Stimulated activated CD8-positive, alpha-beta memory T cell treated with anti-CD3 and anti-CD28 coated beads, Interleukin-2, amount 100 ng/mL, for 1 hour (primary cell): ENCODE results near the gene APBA2.
A peak's percentile ranks its signal among the peaks of the same experiment; 100 is the strongest.

ENCODE experiments used
- DNase-seq, 2 donors: peaks; one replicate each; pipeline ENCODE4 v3.0.0-alpha.2; 2020; ENCODE audit warnings: low read depth in 2 of 2

APBA2 gene

DNA sequence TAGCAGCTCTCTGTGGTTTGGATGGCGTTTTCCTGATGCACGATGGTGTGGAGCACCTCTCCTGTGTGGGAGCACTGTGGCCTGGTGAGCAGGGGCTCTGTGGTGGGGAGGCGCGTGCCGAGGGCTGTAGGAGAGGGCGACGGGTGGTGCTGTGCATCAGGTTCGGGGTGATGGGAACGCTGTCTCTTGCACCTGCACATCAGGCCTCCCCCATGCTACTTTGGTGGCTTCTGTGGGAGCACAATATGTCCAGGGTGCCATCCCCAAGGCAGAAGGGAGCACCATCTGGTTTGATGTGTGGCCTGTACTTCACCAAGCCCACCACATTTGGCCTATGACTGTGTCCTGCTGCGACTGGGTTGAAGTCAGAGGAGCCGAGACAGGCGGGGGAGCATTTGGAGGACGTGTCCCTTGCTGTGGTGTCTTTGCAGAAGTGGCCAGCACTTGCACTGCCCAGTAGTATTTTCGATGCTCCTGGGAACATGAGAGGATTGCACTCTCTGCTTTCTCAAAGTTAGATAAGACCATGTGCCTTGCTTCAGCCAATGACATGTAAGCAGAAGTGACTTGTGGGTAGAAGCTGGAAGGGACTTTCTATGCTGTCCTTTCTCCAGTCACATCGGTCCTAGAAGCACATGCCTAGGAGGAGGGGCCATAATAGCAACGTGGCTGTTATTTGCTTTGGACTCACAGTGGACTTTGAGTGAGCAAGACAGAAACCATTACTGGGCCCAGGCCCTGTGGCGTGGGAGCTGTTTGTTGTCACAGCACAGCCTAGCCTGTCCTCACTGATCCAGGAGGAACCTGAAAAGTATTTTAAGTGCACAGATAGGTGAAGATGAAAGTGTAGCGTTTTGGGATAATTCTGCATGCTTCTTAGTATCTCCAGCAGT is 72.1 kb downstream of the APBA2 start:
- no peak for DNase-seq

DNA sequence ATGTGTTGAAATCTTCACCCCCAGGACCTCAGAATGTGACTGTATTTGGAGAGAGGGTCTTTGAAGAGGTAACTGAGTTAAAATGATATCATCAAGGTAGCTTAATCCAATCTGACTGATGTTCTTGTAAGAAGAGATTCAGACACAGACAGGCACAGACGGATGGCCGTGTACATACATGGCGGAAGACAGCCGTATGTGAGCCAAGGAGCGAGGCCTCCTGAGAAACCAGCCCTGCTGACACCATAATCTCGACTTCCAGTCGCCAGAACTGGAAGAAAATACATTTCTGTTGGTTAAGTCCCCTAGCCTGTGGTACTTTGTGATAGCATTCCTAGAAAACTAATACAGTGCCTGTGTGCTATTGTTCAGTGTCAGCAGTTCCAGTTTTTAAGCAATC is 73.6 kb downstream of the APBA2 start:
- no peak for DNase-seq

- no peak for DNase-seq
Measured at GRCh38 chr15:28960979-28961378, 75.2 kb downstream of the APBA2 start.

DNA sequence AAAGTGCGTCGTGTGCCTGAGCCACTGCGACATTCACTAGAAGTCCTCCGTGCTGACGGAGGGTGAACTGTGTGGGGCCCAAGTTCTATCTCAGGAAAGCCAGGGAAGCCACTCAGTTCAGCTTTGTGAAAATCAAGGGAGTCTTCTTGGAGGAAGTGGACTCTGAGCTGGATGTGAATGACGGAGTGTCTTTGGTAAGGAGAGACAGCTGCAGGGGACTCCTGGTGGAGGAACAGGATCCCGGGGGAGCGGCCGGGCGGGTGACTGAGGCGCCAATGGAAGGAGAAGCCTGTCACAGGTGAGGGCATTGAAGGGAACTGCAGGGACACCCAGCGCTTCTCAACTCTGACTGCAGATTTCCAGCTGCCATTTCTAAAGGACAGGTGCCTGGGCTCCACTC is 75.6 kb downstream of the APBA2 start:
- no peak for DNase-seq

DNA sequence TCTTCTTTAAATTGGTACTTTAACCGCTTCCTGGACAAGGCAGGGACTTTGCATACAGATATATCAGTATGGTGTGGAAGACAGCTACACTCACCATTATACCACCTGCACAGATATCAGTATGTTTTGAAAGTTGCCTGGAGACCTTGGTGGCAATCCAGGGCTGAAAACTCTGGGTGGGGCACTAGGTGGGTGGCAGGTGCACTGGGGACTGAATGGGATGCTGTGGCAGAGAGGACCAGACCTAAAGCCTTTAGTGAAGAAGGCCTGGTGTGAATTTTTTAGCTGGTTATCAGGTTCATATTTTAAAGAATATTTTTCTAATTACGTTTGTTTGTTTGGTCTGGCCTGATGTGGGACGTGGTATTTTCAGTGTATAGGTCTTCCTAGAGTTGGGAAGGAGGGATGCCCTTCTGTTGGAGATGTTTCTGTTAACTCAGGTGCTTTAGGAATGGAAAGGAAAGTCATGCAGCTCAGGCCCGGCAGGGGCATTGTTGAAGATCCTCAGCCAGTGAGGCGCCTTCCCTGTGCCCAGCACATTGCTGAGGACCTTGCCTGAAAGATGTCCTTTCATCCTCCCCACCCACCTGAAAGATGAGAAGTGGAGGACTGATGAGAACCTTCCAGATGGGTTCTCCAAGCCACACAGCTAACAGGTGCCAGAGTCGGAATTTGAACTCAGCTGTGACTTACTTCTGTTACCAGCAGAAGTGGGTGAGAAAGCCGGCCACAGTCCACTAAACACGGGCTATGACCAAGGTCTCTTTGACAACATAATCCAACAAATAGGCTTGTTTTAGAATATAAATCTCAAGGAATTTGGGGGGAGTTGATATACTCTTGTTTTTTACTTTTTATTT is 77.3 kb downstream of the APBA2 start:
- no peak for DNase-seq

GRCh38 chr15:28963711-28964081 is 77.9 kb downstream of the APBA2 start:
- no peak for DNase-seq

GRCh38 chr15:28964098-28964497 is 78.3 kb downstream of the APBA2 start:
- no peak for DNase-seq

GRCh38 chr15:28967066-28967465 is 81.3 kb downstream of the APBA2 start:
- no peak for DNase-seq

DNA sequence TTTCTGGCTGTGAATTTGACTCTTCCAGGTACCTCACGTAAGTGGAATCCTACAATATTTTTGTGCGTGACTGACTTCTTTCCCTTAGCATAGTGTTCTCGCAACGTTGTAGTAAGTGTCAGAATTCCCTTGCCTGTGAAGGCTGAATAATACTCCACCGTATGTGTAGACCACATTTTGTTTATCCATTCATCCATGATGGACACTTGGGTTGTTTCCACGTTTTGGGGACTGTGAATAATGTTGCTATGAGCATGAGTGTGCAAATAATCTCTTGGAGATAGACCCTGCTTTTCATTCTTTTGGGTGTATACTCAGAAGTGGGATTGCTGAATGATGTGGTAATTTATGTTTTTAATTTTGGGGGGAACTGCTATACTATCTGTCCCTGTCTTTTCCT is 82.2 kb downstream of the APBA2 start:
- DNase-seq = no peak

- no peak for DNase-seq
Measured at GRCh38 chr15:28969511-28970085, 83.8 kb downstream of the APBA2 start.

DNA sequence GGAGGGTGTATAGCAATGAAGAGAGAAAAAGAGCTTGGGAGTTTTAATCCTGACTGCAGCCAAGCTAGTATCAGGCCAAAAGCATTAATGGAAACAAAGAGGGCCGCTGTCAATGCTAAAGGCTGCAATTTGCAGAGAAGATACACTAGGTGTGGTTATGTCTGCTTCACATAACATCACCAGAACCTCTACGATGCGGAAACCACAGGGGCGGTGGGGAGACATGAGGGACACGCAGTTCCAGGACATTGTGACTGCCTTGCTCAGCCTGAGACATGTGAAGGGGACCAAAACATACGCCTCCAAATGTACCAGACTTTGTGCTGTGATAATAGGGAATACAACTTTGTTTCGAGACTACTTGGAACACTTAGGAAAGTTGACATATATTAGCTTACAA is 88.4 kb downstream of the APBA2 start:
- peak; percentile 17 to 37 for DNase-seq

GRCh38 chr15:28975766-28976179 is 90.0 kb downstream of the APBA2 start:
- peak; percentile 35 to 45 for DNase-seq

GRCh38 chr15:28977377-28978010 is 91.7 kb downstream of the APBA2 start:
- DNase-seq = no peak

GRCh38 chr15:28978011-28978378 is 92.2 kb downstream of the APBA2 start:
- DNase-seq = no peak

GRCh38 chr15:28978661-28979060 is 92.9 kb downstream of the APBA2 start:
- DNase-seq = no peak

DNA sequence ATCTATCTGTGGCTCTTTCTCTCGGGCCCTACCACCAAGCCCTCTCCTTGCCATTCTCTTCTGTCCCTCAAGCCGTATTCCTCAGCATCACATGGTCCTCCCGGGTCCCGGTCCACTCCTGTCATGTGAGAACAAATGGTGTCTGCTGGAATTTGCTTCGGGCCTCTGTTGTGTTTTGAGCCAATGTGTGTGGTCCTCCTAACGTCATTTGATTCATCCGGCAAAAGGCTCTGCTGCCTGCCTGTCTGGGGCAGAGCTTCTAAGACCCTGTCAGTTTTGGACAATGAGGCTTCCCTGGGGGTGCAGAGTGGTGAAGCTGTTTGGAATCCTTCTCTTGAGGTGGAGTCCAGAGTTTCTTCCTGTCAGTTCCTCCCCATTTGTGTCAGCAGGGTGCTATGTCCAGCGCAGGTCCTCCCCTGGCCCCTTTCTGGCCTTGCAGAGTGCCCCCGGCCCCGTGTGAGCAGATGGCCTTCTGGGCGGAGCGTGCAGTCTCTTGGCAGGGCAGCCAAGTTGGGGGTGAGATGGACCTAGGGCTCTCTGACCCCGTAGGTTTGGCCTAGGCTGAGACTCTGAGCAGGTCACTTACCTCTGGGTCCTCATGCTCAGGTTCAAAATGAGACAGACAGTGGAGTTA is 93.6 kb downstream of the APBA2 start:
- no peak for DNase-seq

DNA sequence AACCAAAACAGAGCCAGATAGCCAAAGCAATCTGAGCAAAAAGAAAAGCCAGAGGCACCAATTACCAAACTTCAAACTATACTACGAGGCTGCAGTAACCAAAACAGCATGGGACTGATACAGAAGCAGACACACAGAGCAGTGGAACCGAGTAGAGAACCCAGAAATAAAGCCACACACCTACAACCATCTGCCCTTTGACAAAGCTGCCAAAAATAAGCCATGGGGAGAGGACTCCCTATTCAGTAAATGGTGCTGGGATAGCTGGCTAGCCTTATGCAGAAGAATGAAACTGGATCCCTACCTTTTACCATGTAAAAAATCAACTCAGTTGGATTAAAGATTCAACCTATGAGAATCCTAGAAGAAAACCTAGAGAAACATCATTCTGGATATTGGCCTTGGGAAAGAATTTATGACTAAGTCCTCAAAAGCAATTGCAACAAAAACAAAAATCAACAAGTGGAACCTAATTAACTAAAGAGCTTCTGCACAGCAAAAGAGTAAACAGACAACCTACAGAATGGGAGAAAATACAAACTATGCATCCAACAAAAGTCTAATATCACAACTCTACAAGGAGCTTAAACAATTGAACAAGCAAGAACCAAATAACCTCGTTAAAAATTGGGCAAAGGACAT is 95.1 kb downstream of the APBA2 start:
- DNase-seq = no peak

- DNase-seq = no peak
Measured at GRCh38 chr15:28981351-28981720, 95.6 kb downstream of the APBA2 start.

DNA sequence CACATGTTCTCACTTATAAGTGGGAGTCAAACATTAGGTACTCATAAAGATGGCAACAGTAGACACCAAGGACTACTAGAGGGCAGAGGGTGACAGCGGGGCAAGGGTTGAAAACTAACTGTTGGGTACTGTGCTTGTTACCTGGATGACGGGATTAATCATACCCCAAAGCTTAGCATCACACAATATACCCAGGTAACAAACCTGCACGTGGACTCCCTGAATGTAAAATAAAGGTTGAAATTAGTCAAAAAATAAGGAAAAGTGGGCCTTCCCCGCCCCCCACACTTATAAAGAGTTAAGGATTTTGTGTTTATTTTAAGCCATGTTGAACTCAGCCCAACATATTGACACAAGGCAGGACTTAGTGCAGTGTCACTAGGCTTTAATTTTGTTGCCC is 96.1 kb downstream of the APBA2 start:
- DNase-seq = no peak

GRCh38 chr15:28982886-28983285 is 97.1 kb downstream of the APBA2 start:
- no peak for DNase-seq
